Central memory CD8-positive, alpha-beta T cell (primary cell): ENCODE data around the gene CCNL1.
A peak's percentile ranks its signal among the peaks of the same experiment; 100 is the strongest.
"Not testable (repeated sequence)": the region's sequence is repeated elsewhere in the genome, so short reads cannot be mapped to it uniquely, and the experiment has no call there.

Source experiments
- ATAC-seq: fragments of 150-1000 bp; cut with Tn5 transposase; replicated peaks from 2 replicates; pipeline ENCODE4 v1.10.0; 2022; ENCODE audit warnings: mild to moderate bottlenecking, moderate FRiP score, moderate number of reproducible peaks; ENCODE audit not compliant: poor library complexity, severe bottlenecking; ENCODE audit errors: extremely low read depth
- DNase-seq, 2 donors: peaks; one replicate each; pipeline ENCODE4 v3.0.0; 2021; ENCODE audit warnings: low spot score in 2 of 2
- H3K27ac Mint-ChIP-seq: one replicate; pipeline ENCODE4 v1.8.0; 2022; ENCODE audit warnings: low read depth, mild to moderate bottlenecking, moderate library complexity, mixed read lengths
- H3K27me3 Mint-ChIP-seq: one replicate; pipeline ENCODE4 v1.8.0; 2022; ENCODE audit warnings: mixed read lengths
- H3K36me3 Mint-ChIP-seq: one replicate; pipeline ENCODE4 v1.8.0; 2022; ENCODE audit warnings: mild to moderate bottlenecking, moderate library complexity, mixed read lengths; ENCODE audit not compliant: insufficient read depth
- H3K4me1 Mint-ChIP-seq: one replicate; pipeline ENCODE4 v1.8.0; 2022; ENCODE audit warnings: mixed read lengths
- H3K4me3 Mint-ChIP-seq: one replicate; pipeline ENCODE4 v1.8.0; 2022; ENCODE audit warnings: mild to moderate bottlenecking, moderate library complexity, mixed read lengths
- H3K9me3 Mint-ChIP-seq: one replicate; pipeline ENCODE4 v1.8.0; 2022; ENCODE audit warnings: mixed read lengths

CCNL1 gene

GRCh38 chr3:157112536-157112935, 47.4 kb downstream of the CCNL1 start:
- DNase-seq (no peak), ATAC-seq (no peak)
- Mint-ChIP-seq H3K9me3 (no peaks in the 10 kb centered on the region), H3K27me3 (no peaks in the 10 kb centered on the region), H3K36me3 (no peaks in the 10 kb centered on the region), H3K4me3 (no peak overlapping the region), H3K27ac (no peak overlapping the region), H3K4me1 (no peaks in the 10 kb centered on the region)

DNA sequence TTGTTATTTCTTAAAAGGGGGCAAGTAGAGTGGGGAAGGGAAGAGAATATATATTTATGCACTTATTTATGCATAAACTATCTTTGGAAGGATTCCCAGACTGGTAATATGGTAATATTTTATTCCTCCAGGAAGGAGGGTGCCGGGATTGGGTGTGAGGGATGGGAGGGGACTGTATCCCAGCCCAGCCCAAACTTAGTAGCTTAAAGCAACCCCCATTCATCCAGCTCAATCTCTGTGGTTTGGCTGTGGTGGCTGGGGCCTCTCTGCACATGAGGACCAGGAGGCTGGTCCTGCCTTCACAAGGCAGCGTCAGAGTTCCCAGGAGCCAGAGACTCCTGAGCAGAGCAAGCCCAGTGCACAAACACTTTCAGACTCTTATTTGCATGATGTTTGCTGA, 48.4 kb downstream of the CCNL1 start:
- H3K27ac Mint-ChIP-seq = no peak overlapping the region
- DNase-seq (no peak), ATAC-seq (no peak)
- H3K9me3 Mint-ChIP-seq = no peaks in the 10 kb centered on the region
- H3K4me3 Mint-ChIP-seq = no peak overlapping the region
- H3K27me3 Mint-ChIP-seq = no peaks in the 10 kb centered on the region
- no peaks in the 10 kb centered on the region for H3K36me3 Mint-ChIP-seq
- H3K4me1 Mint-ChIP-seq = no peaks in the 10 kb centered on the region

DNA sequence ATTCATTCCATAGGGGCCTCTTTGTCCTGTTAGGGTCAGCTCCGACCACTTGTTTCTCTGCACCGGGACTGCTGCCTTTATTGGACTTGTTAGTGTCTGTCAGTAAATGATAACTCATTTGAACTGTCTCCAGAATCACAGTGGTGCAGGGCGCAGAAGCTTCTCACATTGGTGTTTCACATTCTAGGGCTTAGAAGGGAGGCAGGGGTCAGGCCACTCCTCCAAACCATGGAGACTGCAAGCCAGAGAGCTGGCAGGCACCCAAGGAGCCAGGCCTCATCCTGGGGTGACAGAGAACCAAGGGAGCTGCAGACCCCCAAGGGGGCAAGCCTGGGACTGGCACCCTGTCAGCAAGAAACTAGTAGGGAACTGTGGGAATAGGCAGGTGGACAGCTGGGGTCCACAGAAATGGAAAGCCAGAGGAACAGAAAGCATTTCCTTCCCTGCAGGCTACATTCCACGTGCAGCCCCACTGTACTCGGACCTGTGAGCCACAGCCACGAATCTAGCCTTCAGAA, 49.1 kb downstream of the CCNL1 start:
- ATAC-seq (no peak), DNase-seq (no peak)
- H3K4me1 Mint-ChIP-seq = no peaks in the 10 kb centered on the region
- no peak overlapping the region for H3K4me3 Mint-ChIP-seq
- no peak overlapping the region for H3K27ac Mint-ChIP-seq
- no peaks in the 10 kb centered on the region for H3K36me3 Mint-ChIP-seq
- H3K9me3 Mint-ChIP-seq = no peaks in the 10 kb centered on the region
- no peaks in the 10 kb centered on the region for H3K27me3 Mint-ChIP-seq

- H3K4me3 Mint-ChIP-seq = no peak overlapping the region
- DNase-seq (no peak), ATAC-seq (no peak)
- H3K36me3 Mint-ChIP-seq = no peaks in the 10 kb centered on the region
- H3K4me1 Mint-ChIP-seq = peaks cover 11% of the 10 kb centered on the region
- H3K27ac Mint-ChIP-seq = no peak overlapping the region
- no peaks in the 10 kb centered on the region for H3K9me3 Mint-ChIP-seq
- no peaks in the 10 kb centered on the region for H3K27me3 Mint-ChIP-seq
These were observed 50.4 kb downstream of the CCNL1 start for GRCh38 chr3:157109267-157110141.

- no peaks in the 10 kb centered on the region for H3K9me3 Mint-ChIP-seq
- no peak overlapping the region for H3K27ac Mint-ChIP-seq
- no peak overlapping the region for H3K4me3 Mint-ChIP-seq
These were observed 52.3 kb downstream of the CCNL1 start for GRCh38 chr3:157107644-157108133.

GRCh38 chr3:157107037-157107436, 52.9 kb downstream of the CCNL1 start:
- DNase-seq = no peak
- H3K36me3 Mint-ChIP-seq = no peaks in the 10 kb centered on the region
- H3K9me3 Mint-ChIP-seq = no peaks in the 10 kb centered on the region
- peaks cover 25% of the 10 kb centered on the region for H3K4me1 Mint-ChIP-seq
- no peaks in the 10 kb centered on the region for H3K27me3 Mint-ChIP-seq
- no peak overlapping the region for H3K4me3 Mint-ChIP-seq
- H3K27ac Mint-ChIP-seq = no peak overlapping the region
- ATAC-seq = no peak

More at GRCh38 chr3:157107644-157108133, 52.3 kb downstream of the CCNL1 start:
- Mint-ChIP-seq H3K36me3 (no peaks in the 10 kb centered on the region), H3K4me1 (peaks cover 25% of the 10 kb centered on the region), H3K27me3 (no peaks in the 10 kb centered on the region)
- no peak for DNase-seq
- ATAC-seq = no peak

- H3K36me3 Mint-ChIP-seq = no peaks in the 10 kb centered on the region
- H3K27ac Mint-ChIP-seq = peak overlapping the region; percentile 67
- H3K27me3 Mint-ChIP-seq = no peaks in the 10 kb centered on the region
- ATAC-seq (peak; percentile 54), DNase-seq (no peak)
- H3K4me1 Mint-ChIP-seq = peaks cover 25% of the 10 kb centered on the region
- no peaks in the 10 kb centered on the region for H3K9me3 Mint-ChIP-seq
- H3K4me3 Mint-ChIP-seq = no peak overlapping the region
These were observed 54.9 kb downstream of the CCNL1 start for GRCh38 chr3:157104928-157105652.

GRCh38 chr3:157104521-157104920, 55.4 kb downstream of the CCNL1 start:
- H3K9me3 Mint-ChIP-seq = no peaks in the 10 kb centered on the region
- no peaks in the 10 kb centered on the region for H3K36me3 Mint-ChIP-seq
- peaks cover 25% of the 10 kb centered on the region for H3K4me1 Mint-ChIP-seq
- H3K4me3 Mint-ChIP-seq = no peak overlapping the region
- H3K27ac Mint-ChIP-seq = peak overlapping the region; percentile 67
- ATAC-seq (no peak), DNase-seq (no peak)
- no peaks in the 10 kb centered on the region for H3K27me3 Mint-ChIP-seq

DNA sequence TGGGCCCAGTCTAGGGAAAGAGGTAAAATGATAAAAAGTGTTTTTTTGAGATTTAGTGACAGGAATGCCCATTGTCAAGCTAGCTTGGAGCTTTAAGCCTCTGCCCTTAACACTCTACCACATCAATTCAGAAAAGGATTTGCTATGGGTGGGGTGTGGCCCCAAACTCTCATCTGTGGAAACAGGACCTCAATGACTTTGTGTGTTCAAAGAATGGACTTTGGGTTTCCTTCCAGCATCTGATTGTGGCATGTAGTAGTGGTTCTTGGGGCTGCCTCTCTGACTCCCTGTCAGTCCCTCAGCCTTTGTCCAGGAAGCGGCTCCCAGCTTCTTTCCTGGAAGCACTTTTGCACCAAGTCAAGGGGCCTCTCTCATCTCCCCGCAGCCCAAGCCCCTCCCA, 56.1 kb downstream of the CCNL1 start:
- ATAC-seq (no peak), DNase-seq (no peak)
- H3K36me3 Mint-ChIP-seq = no peaks in the 10 kb centered on the region
- peak overlapping the region; percentile 7 for H3K4me3 Mint-ChIP-seq
- no peaks in the 10 kb centered on the region for H3K27me3 Mint-ChIP-seq
- peaks cover 25% of the 10 kb centered on the region for H3K4me1 Mint-ChIP-seq
- H3K9me3 Mint-ChIP-seq = no peaks in the 10 kb centered on the region
- H3K27ac Mint-ChIP-seq = peak overlapping the region; percentile 67

DNA sequence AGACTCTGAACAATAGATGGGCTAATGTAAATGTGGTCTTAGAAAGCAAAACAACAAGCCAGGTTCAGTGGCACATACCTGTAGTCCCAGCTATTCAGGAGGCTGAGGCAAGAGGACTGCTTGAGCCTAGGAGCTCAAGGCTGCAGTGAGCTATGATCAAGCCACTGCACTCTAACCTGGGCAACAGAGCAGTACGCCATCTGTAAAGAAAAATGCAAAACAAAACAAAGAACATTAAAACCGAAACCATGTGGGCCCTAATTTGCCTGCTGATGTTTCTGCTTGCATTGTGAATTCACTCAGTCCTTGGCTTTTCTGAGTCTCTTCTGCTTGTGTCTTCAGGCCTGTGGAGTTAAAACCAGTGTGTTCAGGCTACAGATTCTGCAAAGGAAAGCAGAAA, 56.7 kb downstream of the CCNL1 start:
- Mint-ChIP-seq H3K27ac (peak overlapping the region; percentile 67), H3K4me3 (peak overlapping the region; percentile 7)

GRCh38 chr3:157102595-157102994, 57.4 kb downstream of the CCNL1 start:
- H3K36me3 Mint-ChIP-seq, DNase-seq, H3K4me3 Mint-ChIP-seq, H3K27ac Mint-ChIP-seq, H3K27me3 Mint-ChIP-seq, H3K9me3 Mint-ChIP-seq, ATAC-seq: not testable (repeated sequence)
- peaks cover 25% of the 10 kb centered on the region for H3K4me1 Mint-ChIP-seq

More for the DNA sequence above, 56.7 kb downstream of the CCNL1 start:
- no peak for DNase-seq
- no peak for ATAC-seq
- H3K36me3 Mint-ChIP-seq = no peaks in the 10 kb centered on the region
- H3K9me3 Mint-ChIP-seq = no peaks in the 10 kb centered on the region
- H3K4me1 Mint-ChIP-seq = peaks cover 25% of the 10 kb centered on the region
- no peaks in the 10 kb centered on the region for H3K27me3 Mint-ChIP-seq

DNA sequence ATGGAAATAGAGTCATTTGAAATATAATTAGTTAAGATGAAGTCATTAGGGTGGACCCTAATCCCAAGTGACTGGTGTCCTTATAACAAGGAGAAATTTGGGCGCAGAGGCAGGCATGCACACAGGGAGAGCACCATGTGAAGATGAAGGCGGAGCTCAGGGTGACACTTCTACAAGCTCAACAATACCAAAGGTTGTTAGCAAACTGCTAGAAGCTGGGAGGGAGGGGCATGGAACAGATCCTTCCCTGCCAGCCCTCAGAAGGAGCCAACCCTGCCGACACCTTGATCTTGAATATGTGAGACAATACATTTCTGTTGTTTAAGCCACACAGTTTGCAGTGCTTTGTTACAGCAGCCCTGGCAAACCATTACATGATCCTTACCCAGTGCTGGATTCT, 57.8 kb downstream of the CCNL1 start:
- no peak overlapping the region for H3K4me3 Mint-ChIP-seq

More for the DNA sequence above, 57.8 kb downstream of the CCNL1 start:
- DNase-seq (no peak), ATAC-seq (no peak)
- no peaks in the 10 kb centered on the region for H3K27me3 Mint-ChIP-seq
- H3K36me3 Mint-ChIP-seq = no peaks in the 10 kb centered on the region
- H3K9me3 Mint-ChIP-seq = no peaks in the 10 kb centered on the region
- peaks cover 25% of the 10 kb centered on the region for H3K4me1 Mint-ChIP-seq
- H3K27ac Mint-ChIP-seq = no peak overlapping the region
